ENCODE data around the gene ANKRD12. TPM values are rescaled to one million over a fixed set of nuclear protein-coding genes. Genes with fewer than 3 reads are reported as not detected.

ANKRD12 gene
- total and polyA plus RNA-seq, 2 donors (not counting 1 experiment from before 2014, with no cell fraction given): 8.0 to 183 TPM

GRCh38 chr18:9132628-9133027 is 4.0 kb upstream of the ANKRD12 start:
- H3K9ac ChIP-seq (ENCODE audit: low read length): no peak overlapping the region
- peaks cover 26% of the 10 kb centered on the region for H3K79me2 ChIP-seq (ENCODE audit: control insufficient read depth, insufficient read depth, low read length)
- intact Hi-C loops (cut with micrococcal nuclease): no loop called here
- H3K27ac ChIP-seq (ENCODE audit: low read length in 2 of 2): peak overlapping the region in 1 of 2 donors; percentile 56
- no peaks in the 10 kb centered on the region for H3K27me3 ChIP-seq (replicated peaks in 1 of 4; ENCODE audit: control extremely low read depth in 1 of 4, control insufficient read depth in 3 of 4, insufficient read depth in 4 of 4, low read length in 3 of 4)
- ChIA-PET CTCF (interaction anchor here (1.4 kb wide), 1 partner anchor 59 kb away, joined by 4 read pairs; no protein-coding TSS in a partner anchor), POLR2A (no interaction called here)
- Mint-ChIP-seq H3K27me3 (no peaks in the 10 kb centered on the region), H3K9me3 (ENCODE audit: insufficient read depth) (no peaks in the 10 kb centered on the region), H3K4me1 (peaks cover 28% of the 10 kb centered on the region), H3K4me3 (no peak overlapping the region), H3K27ac (no peak overlapping the region)
- H3K36me3 ChIP-seq (replicated peaks in 1 of 2; ENCODE audit: control extremely low read depth in 1 of 2, control insufficient read depth in 1 of 2, extremely low read depth in 1 of 2, insufficient read depth in 2 of 2, low read length in 1 of 2): peaks cover 23 to 50% of the 10 kb centered on the region in 2 experiments
- no peaks in the 10 kb centered on the region for H4K20me1 ChIP-seq (ENCODE audit: control insufficient read depth, insufficient read depth, low read length, poor library complexity, severe bottlenecking)
- ATAC-seq (ENCODE audit: low read depth): no peak
- no peak for DNase-seq
- H3K9me3 ChIP-seq (ENCODE audit: control extremely low read depth in 1 of 3, control insufficient read depth in 2 of 3, insufficient read depth in 1 of 3, low read length in 2 of 3): no peaks in the 10 kb centered on the region
- no peak overlapping the region for H3K4me3 ChIP-seq (ENCODE audit: control extremely low read depth in 1 of 5, extremely low read depth in 1 of 5, insufficient read depth in 1 of 5, low read depth in 2 of 5, low read length in 4 of 5)
- no peak overlapping the region for H2AFZ ChIP-seq (ENCODE audit: insufficient read depth, low read depth, low read length, poor library complexity, severe bottlenecking)
- 87% methylated on average over 4 of the region's 4 CpGs for WGBS (ENCODE audit: insufficient coverage)
- peaks cover 8 to 10% of the 10 kb centered on the region in 2 donors for H3K4me1 ChIP-seq (ENCODE audit: control insufficient read depth in 2 of 2, insufficient read depth in 2 of 2, low read length in 2 of 2)
- TF ChIP-seq EZH2 (IDR thresholded peaks at IDR 0.05; ENCODE audit: borderline replicate concordance, insufficient read depth, low read depth, low read length, poor library complexity, severe bottlenecking): no peak
- TF ChIP-seq, protein P1, sequence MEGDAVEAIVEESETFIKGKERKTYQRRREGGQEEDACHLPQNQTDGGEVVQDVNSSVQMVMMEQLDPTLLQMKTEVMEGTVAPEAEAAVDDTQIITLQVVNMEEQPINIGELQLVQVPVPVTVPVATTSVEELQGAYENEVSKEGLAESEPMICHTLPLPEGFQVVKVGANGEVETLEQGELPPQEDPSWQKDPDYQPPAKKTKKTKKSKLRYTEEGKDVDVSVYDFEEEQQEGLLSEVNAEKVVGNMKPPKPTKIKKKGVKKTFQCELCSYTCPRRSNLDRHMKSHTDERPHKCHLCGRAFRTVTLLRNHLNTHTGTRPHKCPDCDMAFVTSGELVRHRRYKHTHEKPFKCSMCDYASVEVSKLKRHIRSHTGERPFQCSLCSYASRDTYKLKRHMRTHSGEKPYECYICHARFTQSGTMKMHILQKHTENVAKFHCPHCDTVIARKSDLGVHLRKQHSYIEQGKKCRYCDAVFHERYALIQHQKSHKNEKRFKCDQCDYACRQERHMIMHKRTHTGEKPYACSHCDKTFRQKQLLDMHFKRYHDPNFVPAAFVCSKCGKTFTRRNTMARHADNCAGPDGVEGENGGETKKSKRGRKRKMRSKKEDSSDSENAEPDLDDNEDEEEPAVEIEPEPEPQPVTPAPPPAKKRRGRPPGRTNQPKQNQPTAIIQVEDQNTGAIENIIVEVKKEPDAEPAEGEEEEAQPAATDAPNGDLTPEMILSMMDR (IDR thresholded peaks at IDR 0.05): no peak
- no peak overlapping the region for H3K4me2 ChIP-seq (replicated peaks; ENCODE audit: low read depth, low read length, poor library complexity, severe bottlenecking)

DNA sequence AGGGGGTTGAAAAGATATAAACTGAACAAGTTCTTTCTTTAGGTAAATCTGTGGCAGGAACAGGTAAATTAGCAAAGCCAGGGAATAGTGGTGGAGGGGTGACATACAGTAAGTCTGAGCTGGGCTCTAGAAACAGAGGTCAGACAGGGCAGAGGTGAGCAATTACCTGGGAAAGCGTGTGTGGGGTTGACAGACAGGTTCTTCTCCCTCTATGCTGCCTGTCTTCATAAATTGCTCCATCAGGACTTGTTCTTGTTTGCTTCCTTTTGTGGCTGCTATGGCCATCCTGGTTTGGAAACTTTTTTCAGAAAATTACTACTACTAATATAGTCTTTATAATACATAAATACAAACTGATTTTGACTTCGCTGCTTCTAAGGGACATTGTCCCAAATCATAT is 3.4 kb upstream of the ANKRD12 start:
- H3K9ac ChIP-seq (ENCODE audit: low read length): no peak overlapping the region
- intact Hi-C loops (cut with micrococcal nuclease): no loop called here
- H3K9me3 Mint-ChIP-seq (ENCODE audit: insufficient read depth): no peaks in the 10 kb centered on the region
- peaks cover 28% of the 10 kb centered on the region for H3K4me1 Mint-ChIP-seq
- TF ChIP-seq, protein P1 (IDR thresholded peaks at IDR 0.05): no peak
- no peak for TF ChIP-seq EZH2 (IDR thresholded peaks at IDR 0.05; ENCODE audit: borderline replicate concordance, insufficient read depth, low read depth, low read length, poor library complexity, severe bottlenecking)
- H3K36me3 ChIP-seq (replicated peaks in 1 of 2; ENCODE audit: control extremely low read depth in 1 of 2, control insufficient read depth in 1 of 2, extremely low read depth in 1 of 2, insufficient read depth in 2 of 2, low read length in 1 of 2): peaks cover 19 to 45% of the 10 kb centered on the region in 2 experiments
- no peaks in the 10 kb centered on the region for H3K27me3 ChIP-seq (replicated peaks in 1 of 4; ENCODE audit: control extremely low read depth in 1 of 4, control insufficient read depth in 3 of 4, insufficient read depth in 4 of 4, low read length in 3 of 4)
- peaks cover 11 to 16% of the 10 kb centered on the region in 2 donors for H3K4me1 ChIP-seq (ENCODE audit: control insufficient read depth in 2 of 2, insufficient read depth in 2 of 2, low read length in 2 of 2)
- H3K9me3 ChIP-seq (ENCODE audit: control extremely low read depth in 1 of 3, control insufficient read depth in 2 of 3, insufficient read depth in 1 of 3, low read length in 2 of 3): no peaks in the 10 kb centered on the region
- no peak overlapping the region for H3K4me2 ChIP-seq (replicated peaks; ENCODE audit: low read depth, low read length, poor library complexity, severe bottlenecking)
- peak overlapping the region in 1 of 2 donors; percentile 56 for H3K27ac ChIP-seq (ENCODE audit: low read length in 2 of 2)
- peaks cover 26% of the 10 kb centered on the region for H3K79me2 ChIP-seq (ENCODE audit: control insufficient read depth, insufficient read depth, low read length)
- ATAC-seq (ENCODE audit: low read depth): no peak
- peaks cover 3% of the 10 kb centered on the region for H4K20me1 ChIP-seq (ENCODE audit: control insufficient read depth, insufficient read depth, low read length, poor library complexity, severe bottlenecking)
- ChIA-PET POLR2A (no interaction called here), CTCF (no interaction called here)
- DNase-seq: no peak
- peak overlapping the region; percentile 79 for H3K27ac Mint-ChIP-seq
- H3K27me3 Mint-ChIP-seq: no peaks in the 10 kb centered on the region
- H3K4me3 Mint-ChIP-seq: no peak overlapping the region
- WGBS (ENCODE audit: insufficient coverage): 100% methylated on average over 1 of the region's 2 CpGs
- H2AFZ ChIP-seq (ENCODE audit: insufficient read depth, low read depth, low read length, poor library complexity, severe bottlenecking): no peak overlapping the region
- H3K4me3 ChIP-seq (ENCODE audit: control extremely low read depth in 1 of 5, extremely low read depth in 1 of 5, insufficient read depth in 1 of 5, low read depth in 2 of 5, low read length in 4 of 5): no peak overlapping the region

Measured in B cell (primary cell).